ENCODE measurements around the gene ZBTB39. TPM values are rescaled to one million over a fixed set of nuclear protein-coding genes. Genes with fewer than 3 reads are reported as not detected.
"Not testable (repeated sequence)": the region's sequence is repeated elsewhere in the genome, so short reads cannot be mapped to it uniquely, and the experiment has no call there.

Gene ZBTB39, protein sequence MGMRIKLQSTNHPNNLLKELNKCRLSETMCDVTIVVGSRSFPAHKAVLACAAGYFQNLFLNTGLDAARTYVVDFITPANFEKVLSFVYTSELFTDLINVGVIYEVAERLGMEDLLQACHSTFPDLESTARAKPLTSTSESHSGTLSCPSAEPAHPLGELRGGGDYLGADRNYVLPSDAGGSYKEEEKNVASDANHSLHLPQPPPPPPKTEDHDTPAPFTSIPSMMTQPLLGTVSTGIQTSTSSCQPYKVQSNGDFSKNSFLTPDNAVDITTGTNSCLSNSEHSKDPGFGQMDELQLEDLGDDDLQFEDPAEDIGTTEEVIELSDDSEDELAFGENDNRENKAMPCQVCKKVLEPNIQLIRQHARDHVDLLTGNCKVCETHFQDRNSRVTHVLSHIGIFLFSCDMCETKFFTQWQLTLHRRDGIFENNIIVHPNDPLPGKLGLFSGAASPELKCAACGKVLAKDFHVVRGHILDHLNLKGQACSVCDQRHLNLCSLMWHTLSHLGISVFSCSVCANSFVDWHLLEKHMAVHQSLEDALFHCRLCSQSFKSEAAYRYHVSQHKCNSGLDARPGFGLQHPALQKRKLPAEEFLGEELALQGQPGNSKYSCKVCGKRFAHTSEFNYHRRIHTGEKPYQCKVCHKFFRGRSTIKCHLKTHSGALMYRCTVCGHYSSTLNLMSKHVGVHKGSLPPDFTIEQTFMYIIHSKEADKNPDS
- 21.1 and 29.7 TPM in 2 replicates for total RNA-seq (ENCODE audit: low replicate concordance)

DNA sequence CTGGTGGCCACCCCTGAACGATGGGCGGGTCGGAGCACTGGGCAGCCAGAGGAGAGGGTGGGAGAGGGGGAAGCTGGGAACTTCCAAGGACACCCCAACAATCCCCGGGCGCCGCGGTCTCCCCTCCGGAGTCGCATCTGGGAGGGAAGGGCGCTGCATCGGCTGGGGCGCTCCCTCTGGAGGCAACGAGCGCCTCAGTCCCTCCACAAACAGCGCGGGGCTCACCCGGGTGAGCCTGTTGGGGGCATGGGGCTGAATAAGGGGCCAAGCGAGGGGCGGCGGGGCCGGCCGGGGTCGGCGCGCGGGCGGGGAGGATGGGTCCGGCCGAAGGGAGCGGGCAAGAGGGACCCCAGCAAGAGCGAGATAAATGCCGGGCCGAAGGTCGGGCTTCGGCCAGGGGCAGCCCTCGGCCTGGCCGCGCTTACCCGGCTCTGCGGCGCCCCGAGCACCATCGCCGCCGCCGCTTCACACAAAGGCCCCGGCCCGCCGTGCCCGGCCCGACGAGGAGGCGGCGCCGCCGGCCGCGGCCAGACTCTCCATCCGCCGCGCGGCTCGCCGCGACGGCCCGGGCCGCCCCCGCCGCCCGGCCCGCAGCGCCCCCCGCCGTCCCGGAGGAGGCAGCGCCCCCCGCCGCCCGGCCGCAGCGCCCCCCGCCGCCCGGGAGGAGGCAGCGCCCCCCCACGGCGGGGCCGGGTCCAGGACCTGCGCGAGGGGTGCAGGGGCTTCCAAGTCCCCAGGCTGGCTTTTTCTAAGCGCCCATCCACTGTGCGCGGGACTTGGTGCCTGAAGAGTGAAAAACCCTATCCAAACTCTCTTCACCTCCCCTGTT lies at the start of gene ZBTB39:
Gene ZBTB39 (minus strand): TSS at position 567 of the 829 bp plus-strand sequence. CDS start 1,629 bp downstream, outside the sequence.
- H3K4me1 Mint-ChIP-seq, result peaks cover 19% of the 10 kb centered on the region
- H3K27ac Mint-ChIP-seq, result peak within 1 kb of the TSS; percentile 95
- H2AFZ ChIP-seq (replicated peaks), result peak within 1 kb of the TSS; percentile 80

DNA sequence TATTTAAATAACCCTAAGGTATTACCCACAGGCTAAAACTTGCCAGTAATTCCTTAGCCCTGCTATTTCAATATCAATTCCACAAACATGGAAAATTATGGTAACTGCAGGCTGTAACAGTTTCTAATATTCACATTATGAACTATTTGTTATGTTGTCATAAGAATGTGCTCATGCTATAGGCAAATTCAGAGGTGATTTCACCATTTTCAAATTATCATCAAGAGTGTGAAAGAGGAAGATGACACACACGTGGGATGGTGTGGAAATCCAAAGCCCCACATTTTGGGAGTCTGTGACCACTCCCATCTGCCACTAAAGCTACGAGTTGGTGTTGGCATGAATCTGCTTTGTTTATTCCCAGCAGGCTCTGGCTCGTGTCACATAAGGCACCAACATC lies 49.5 kb upstream of the ZBTB39 start:
- H3K27ac Mint-ChIP-seq, result no peak overlapping the region

More for the DNA sequence above, at the start of gene ZBTB39:
- Histone ChIP-seq H3K79me2 (ENCODE audit: low read depth) (peaks cover 49% of the 10 kb centered on the region), H3K36me3 (no peaks in the 10 kb centered on the region), H3K9ac (peak within 1 kb of the TSS; percentile 96), H4K20me1 (ENCODE audit: low read depth) (peaks cover 43% of the 10 kb centered on the region), H3K27ac (peak within 1 kb of the TSS; percentile 22), H3K4me3 (peak within 1 kb of the TSS; percentile 78), H3K4me1 (peaks cover 7% of the 10 kb centered on the region), H3K4me2 (peak within 1 kb of the TSS; percentile 85), H3K9me3 (ENCODE audit: low read depth) (no peaks in the 10 kb centered on the region), H3K27me3 (no peaks in the 10 kb centered on the region), H3F3A (ENCODE audit: low read depth) (peaks cover 8% of the 10 kb centered on the region)
- no peak for TF ChIP-seq EZH2 (IDR thresholded peaks at IDR 0.05)
- TF ChIP-seq, protein P1, sequence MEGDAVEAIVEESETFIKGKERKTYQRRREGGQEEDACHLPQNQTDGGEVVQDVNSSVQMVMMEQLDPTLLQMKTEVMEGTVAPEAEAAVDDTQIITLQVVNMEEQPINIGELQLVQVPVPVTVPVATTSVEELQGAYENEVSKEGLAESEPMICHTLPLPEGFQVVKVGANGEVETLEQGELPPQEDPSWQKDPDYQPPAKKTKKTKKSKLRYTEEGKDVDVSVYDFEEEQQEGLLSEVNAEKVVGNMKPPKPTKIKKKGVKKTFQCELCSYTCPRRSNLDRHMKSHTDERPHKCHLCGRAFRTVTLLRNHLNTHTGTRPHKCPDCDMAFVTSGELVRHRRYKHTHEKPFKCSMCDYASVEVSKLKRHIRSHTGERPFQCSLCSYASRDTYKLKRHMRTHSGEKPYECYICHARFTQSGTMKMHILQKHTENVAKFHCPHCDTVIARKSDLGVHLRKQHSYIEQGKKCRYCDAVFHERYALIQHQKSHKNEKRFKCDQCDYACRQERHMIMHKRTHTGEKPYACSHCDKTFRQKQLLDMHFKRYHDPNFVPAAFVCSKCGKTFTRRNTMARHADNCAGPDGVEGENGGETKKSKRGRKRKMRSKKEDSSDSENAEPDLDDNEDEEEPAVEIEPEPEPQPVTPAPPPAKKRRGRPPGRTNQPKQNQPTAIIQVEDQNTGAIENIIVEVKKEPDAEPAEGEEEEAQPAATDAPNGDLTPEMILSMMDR (IDR thresholded peaks at IDR 0.05), result peak; percentile 58
- no peak for TF ChIP-seq EZH2phosphoT487 (IDR thresholded peaks at IDR 0.05)
- peak within 1 kb of the TSS; percentile 96 for H3K4me3 Mint-ChIP-seq
- H3K27me3 Mint-ChIP-seq (ENCODE audit: insufficient read depth, low read depth), result peaks cover 2% of the 10 kb centered on the region
- peaks cover 28% of the 10 kb centered on the region for H3K36me3 Mint-ChIP-seq
- DNase-seq (ENCODE audit: low spot score), result peak; percentile 90
- no peaks in the 10 kb centered on the region for H3K9me3 Mint-ChIP-seq

DNA sequence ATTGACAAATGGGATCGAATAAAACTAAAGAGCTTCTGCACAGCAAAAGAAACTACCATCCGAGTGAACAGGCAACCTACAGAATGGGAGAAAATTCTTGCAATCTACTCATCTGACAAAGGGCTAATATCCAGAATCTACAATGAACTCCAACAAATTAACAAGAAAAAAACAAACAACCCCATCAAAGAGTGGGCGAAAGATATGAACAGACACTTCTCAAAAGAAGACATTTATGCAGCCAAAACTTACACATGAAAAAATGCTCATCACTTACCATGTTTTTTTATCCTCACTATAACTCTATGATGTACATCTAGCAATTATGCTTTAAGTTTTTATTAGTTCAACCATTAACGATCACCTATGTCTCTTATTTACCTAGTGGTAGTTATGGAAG lies 47.6 kb upstream of the ZBTB39 start:
- not testable (repeated sequence) for H3K9me3 ChIP-seq (ENCODE audit: low read depth); H3K4me3 Mint-ChIP-seq

More for the DNA sequence above, 49.5 kb upstream of the ZBTB39 start:
- Mint-ChIP-seq H3K4me3 (no peak overlapping the region), H3K9me3 (no peaks in the 10 kb centered on the region), H3K27me3 (ENCODE audit: insufficient read depth, low read depth) (peaks cover 4% of the 10 kb centered on the region), H3K36me3 (peaks cover 22% of the 10 kb centered on the region), H3K4me1 (no peaks in the 10 kb centered on the region)
- Histone ChIP-seq H3K9me3 (ENCODE audit: low read depth) (no peaks in the 10 kb centered on the region), H4K20me1 (ENCODE audit: low read depth) (no peaks in the 10 kb centered on the region), H3K4me2 (no peak overlapping the region), H3K4me1 (no peaks in the 10 kb centered on the region), H3K36me3 (peaks cover 22% of the 10 kb centered on the region), H3F3A (ENCODE audit: low read depth) (peaks cover 18% of the 10 kb centered on the region), H3K79me2 (ENCODE audit: low read depth) (no peaks in the 10 kb centered on the region), H2AFZ (replicated peaks) (no peak overlapping the region), H3K27me3 (no peaks in the 10 kb centered on the region), H3K9ac (no peak overlapping the region), H3K27ac (no peak overlapping the region), H3K4me3 (no peak overlapping the region)
- TF ChIP-seq EZH2 (IDR thresholded peaks at IDR 0.05), result no peak
- TF ChIP-seq, protein P1 (IDR thresholded peaks at IDR 0.05), result no peak
- no peak for TF ChIP-seq EZH2phosphoT487 (IDR thresholded peaks at IDR 0.05)
- no peak for DNase-seq (ENCODE audit: low spot score)

DNA sequence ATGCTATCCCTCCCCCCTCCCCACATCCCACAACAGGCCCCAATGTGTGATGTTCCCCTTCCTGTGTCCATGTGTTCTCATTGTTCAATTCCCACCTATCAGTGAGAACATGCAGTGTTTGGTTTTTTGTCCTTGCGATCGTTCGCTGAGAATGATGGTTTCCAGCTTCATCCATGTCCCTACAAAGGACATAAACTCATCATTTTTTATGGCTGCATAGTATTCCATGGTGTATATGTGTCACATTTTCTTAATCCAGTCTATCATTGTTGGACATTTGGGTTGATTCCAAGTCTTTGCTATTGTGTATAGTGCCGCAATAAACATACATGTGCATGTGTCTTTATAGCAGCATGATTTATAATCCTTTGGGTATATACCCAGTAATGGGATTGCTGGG lies 46.8 kb upstream of the ZBTB39 start:
- H3K4me1 Mint-ChIP-seq; H4K20me1 ChIP-seq (ENCODE audit: low read depth); H3K4me3 ChIP-seq; H3K4me3 Mint-ChIP-seq; H3K4me1 ChIP-seq; H3K4me2 ChIP-seq; DNase-seq (ENCODE audit: low spot score); H3K9me3 ChIP-seq (ENCODE audit: low read depth); H2AFZ ChIP-seq (replicated peaks); H3K27ac ChIP-seq; H3K27me3 Mint-ChIP-seq (ENCODE audit: insufficient read depth, low read depth); H3K27me3 ChIP-seq; H3K36me3 ChIP-seq; H3K27ac Mint-ChIP-seq; H3K9ac ChIP-seq; H3K79me2 ChIP-seq (ENCODE audit: low read depth); H3K9me3 Mint-ChIP-seq: not testable (repeated sequence)
- H3F3A ChIP-seq (ENCODE audit: low read depth), result peaks cover 14% of the 10 kb centered on the region
- H3K36me3 Mint-ChIP-seq, result peaks cover 12% of the 10 kb centered on the region

More for the DNA sequence above, 47.6 kb upstream of the ZBTB39 start:
- not testable (repeated sequence) for DNase-seq (ENCODE audit: low spot score); H3K27me3 ChIP-seq; H3K4me3 ChIP-seq; H3K27ac ChIP-seq; H3K79me2 ChIP-seq (ENCODE audit: low read depth); H3K9me3 Mint-ChIP-seq; H3K9ac ChIP-seq; H3K4me1 Mint-ChIP-seq; H2AFZ ChIP-seq (replicated peaks); H3K27me3 Mint-ChIP-seq (ENCODE audit: insufficient read depth, low read depth); H4K20me1 ChIP-seq (ENCODE audit: low read depth); H3K27ac Mint-ChIP-seq; H3K4me1 ChIP-seq; H3K36me3 ChIP-seq; H3K4me2 ChIP-seq
- H3K36me3 Mint-ChIP-seq, result peaks cover 16% of the 10 kb centered on the region
- peaks cover 14% of the 10 kb centered on the region for H3F3A ChIP-seq (ENCODE audit: low read depth)
